Measurements from ENCODE around the gene OLFML2B.

- no peak for TF ChIP-seq POLR2A (IDR thresholded peaks at IDR 0.05)
- TF ChIP-seq CTCF (IDR thresholded peaks at IDR 0.05) = no peak
Observed at GRCh38 chr1:161993576-161993975, 30.1 kb downstream of the OLFML2B start.

All from esophagus squamous epithelium (tissue), 4 donors.